ENCODE measurements around the gene FAM78A.
"Not testable (repeated sequence)": the region's sequence is repeated elsewhere in the genome, so short reads cannot be mapped to it uniquely, and the experiment has no call there.

The FAM78A gene

GRCh38 chr9:131262327-131263032, 13.8 kb downstream of the FAM78A start:
- no peak for DNase-seq

- DNase-seq = no peak
Measured at GRCh38 chr9:131260751-131261452, 15.4 kb downstream of the FAM78A start.

- DNase-seq = no peak
Measured at GRCh38 chr9:131259916-131260597, 16.3 kb downstream of the FAM78A start.

DNA sequence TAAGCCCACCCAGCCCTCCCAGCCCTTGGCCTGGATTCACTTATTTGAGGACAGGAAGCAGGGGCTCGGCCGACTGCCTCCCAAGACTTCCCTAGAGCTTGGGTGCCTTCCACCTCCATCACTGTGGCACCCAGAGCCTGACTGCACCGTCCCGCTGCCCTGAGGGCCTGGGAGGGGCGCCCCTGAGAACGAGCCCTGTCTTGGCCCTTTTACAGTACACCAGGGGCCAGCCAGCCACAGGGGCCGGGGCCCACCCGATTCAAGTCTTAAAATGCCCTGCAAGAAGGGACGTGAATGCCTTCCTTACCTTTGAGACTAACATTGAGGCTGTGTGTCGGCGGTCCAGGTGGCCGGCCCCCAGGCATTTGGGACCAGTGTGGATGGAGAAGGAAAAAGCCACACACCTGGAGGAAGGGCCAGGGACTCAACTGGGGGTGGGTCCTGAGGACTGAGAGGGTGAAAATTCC, 16.8 kb downstream of the FAM78A start:
- no peak for DNase-seq

GRCh38 chr9:131258698-131259431, 17.4 kb downstream of the FAM78A start:
- DNase-seq = no peak

- no peak for DNase-seq
Measured at GRCh38 chr9:131258186-131258585, 18.1 kb downstream of the FAM78A start.

- no peak for DNase-seq
Measured at GRCh38 chr9:131257266-131258025, 18.9 kb downstream of the FAM78A start.

DNA sequence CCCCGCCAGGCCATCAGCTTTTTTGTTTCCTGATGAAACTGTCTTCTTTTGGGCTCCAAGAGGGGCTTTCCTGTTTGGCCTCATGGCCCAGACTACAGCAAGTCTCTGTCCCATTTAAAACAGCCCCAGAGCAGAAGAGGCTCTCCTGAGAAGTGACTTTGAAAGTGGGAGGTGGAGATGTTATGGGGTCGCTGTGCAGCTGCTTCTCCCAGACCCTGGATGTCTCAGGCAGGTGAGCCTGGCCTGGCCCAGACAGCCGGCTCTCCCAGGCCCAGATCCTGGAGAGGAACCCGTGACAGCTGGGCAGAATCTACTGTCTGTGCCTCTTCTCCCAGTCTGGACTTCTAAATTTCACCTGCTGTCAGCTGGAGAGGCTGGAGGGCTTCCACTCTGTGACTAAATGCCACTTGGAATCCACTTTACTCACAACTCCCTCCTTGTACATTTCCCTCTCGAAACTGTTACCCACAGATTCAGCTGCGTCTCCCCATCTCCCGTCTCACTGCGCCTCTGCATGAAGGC, 20.6 kb downstream of the FAM78A start:
- no peak for DNase-seq

- DNase-seq = no peak
Measured at GRCh38 chr9:131254626-131255025, 21.7 kb downstream of the FAM78A start.

DNA sequence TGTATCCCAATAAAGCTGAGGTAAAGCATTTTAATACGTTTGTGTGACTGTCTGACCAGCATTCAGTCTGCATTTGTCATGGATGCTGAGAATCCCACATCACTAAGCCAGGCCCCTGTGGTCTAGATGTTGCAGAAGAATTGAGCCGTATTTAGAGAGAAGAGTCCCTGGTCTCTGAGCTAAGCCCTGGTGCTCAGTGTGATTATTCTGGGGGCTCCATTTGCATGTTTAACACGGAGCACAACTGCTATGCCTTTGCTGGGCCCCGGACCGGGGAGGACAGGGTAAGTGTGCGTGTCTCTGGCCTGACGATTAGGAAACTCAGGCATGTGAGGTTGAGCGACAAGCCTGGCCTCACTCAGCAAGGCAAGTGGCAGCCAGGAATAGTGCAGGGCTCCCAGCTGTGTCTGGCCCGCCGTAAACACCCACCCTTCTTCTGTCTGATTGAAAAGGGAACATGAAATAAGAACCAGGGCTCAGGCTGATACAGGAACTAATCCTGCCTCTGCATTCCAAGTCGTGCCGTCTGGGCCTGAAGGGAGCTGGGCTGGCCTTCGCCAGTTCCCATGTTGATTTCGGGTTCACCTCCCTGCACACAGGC, 22.3 kb downstream of the FAM78A start:
- DNase-seq = peak; percentile 24 to 25

GRCh38 chr9:131252120-131252519, 24.2 kb downstream of the FAM78A start:
- peak; percentile 28 to 44 for DNase-seq

- no peak for DNase-seq
Measured at GRCh38 chr9:131246618-131247017, 29.7 kb downstream of the FAM78A start.

DNA sequence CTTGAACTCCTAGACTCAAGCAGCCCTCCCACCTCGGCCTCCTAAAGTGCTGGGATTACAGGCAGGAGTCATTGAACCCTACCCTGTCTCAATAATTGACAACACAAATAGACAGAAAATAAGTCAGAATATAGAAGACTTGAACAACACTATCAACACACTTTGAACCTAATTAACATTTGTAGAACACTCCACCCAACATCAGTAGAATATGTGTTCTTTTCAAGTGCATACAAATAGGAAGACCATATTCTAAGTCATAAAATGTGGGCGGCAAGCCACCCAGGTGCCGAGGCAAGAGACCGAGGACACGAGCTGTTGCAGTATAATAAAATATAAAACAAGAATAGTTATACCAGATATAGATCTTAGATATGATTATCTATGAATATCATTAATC, 32.0 kb downstream of the FAM78A start:
- not testable (repeated sequence) for DNase-seq

DNA sequence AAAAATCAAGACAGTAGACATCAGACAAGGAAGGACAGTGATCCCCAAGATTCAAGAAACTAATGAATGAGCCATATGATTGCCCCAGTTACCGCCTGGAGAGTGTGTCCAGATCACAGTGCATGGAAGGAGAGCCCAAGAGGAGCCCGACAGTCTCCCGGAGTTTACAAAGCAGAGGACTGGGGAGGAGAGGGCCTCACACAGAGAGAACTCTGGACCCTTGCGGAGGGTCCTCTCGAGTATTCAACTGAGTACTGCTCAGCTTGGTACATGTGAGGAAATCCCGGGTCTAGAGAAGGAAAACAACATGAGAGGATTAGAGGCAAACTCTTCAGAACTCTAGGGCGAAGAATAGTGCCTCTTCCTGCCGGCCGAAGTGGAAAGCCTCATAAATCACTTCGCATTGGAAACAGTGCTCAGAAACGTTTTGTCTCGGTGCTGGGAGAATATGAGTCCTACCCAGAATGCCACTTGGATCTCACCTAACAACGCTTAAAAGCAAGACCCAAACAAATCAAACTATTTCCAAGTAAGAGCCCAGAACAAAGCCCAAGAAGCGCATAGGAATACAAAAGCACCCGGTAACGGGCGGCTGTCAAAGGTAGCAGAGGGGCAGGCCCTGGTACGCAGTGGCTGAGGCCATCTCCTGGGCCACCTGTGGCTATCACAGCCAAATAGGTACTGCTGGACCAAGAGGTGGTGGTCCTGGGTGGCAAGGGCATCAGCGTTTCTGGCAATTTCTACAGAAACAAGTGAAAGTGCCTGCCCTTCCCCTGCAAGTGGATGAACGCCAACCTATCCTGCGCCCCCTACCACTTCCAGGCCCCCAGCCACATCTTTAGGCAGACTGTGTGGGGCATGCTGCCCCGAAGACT, 36.0 kb downstream of the FAM78A start:
- DNase-seq = no peak

GRCh38 chr9:131239161-131239975, 36.9 kb downstream of the FAM78A start:
- DNase-seq = no peak

DNA sequence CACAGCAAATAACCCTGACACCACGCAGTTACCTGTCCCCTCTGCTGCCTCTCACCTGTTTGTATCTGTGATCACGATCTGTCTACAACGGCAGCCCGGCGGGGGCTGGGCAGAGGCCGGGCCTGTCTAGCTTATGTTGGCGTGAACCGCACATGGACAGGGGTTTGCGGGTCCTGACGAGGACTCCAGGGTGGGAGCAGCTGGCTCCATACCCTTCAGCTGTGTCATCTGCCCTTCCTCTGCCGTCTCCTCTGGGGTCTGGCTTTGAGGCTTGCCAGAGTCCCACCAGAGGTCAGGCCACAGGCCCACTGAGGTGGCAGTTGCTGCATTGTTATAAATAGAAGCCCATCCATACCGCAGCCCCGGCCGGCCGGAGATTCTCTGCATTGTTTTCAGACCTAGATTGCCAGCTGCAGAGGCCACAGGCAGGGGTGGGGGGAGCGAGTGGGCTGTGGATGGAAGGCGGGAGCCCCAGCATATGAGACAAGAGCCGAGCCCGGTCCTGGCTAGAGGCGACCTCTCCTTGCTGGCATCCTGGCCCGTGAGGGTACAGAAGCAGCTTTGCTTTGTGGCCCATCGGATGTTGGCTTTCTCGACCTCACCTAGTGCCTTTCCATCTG, 37.8 kb downstream of the FAM78A start:
- DNase-seq = no peak

DNA sequence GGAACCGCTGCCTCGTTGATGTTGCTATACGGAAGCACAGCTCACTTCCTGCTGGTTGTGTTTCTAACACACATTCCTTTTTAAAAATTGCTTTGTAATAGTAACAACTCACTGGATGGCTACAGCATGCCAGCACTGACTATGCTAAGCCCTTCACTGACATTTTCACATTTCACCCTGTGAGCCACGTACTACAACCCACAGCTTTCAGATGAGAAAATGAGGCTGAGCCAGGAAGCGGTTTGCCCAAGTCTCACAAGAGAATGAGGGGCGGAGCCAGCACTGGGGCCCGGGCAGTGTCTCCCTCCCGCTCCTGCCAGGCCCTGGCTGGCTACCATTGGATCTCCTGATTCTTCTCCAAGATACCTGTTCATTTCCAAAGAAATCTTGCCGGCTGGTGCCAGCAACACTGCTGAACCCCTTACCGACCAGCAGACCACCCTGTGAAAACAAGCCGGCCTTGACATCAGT, 38.3 kb downstream of the FAM78A start:
- peak; percentile 83 for DNase-seq

DNA sequence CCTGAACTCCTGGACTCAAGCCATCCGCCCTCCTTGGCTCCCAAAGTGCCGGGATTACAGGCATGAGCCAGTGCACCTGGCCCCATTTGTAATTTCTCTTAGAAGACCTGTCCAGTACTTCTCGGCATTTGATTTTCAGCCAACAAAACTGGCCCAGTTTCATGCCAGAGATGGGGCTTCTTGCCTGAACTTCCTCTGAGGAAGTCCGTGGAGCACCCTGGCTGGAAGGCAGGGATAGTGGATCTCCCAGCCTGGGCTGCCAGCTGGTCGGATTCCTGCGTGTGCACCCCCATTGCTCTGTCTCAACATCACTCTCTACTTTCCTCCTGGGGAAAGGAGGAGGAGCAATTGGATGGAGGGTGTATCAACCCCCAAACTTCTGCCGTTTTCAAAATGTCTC, 39.0 kb downstream of the FAM78A start:
- DNase-seq = no peak

GRCh38 chr9:131236761-131237160, 39.5 kb downstream of the FAM78A start:
- DNase-seq = no peak
